ENCODE measurements around the gene TOP1. TPM values are rescaled to one million over a fixed set of nuclear protein-coding genes. Genes with fewer than 3 reads are reported as not detected.
A peak's percentile ranks its signal among the peaks of the same experiment; 100 is the strongest.
"Not testable (repeated sequence)": the region's sequence is repeated elsewhere in the genome, so short reads cannot be mapped to it uniquely, and the experiment has no call there.

TOP1 gene
- total RNA-seq, 1 experiment from 2014 or later, result 129 TPM

DNA sequence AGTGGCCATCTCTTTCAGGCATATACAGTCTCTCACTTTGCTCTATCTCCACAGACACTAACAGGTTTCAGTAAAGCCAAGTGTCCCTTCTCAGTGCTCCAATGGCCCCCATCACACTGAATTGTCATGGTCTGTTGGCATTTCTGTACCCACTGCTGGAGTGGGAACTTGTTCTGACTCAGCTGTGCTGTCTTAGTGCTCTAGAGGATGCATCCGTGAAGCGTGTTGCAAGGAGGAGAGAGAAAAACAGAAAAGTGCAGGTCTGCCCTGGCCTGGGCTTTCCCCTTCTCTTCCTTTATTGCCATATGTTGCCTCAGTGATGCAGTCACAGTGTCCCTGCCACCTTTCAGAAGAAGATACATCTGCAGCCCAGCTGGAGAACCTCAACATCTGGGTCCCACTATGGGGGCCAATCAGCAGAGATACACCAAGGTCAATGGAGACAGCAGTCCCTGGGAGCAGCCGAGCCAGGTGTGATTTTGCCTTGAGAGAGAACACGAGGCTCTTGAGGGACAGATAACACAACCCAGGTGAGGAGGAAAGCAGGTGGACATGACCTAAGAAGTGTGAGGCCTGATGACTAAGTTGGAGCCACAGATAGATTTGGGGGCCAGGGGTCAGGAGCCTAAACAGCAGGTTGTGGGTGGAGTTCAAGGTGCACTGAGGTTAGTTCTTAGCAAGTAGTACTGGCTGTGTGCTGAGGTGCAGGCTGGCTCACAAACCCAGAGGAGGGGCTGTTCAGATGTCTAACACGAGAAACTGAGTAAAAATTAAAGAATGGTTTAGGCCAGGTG is 103.2 kb downstream of the TOP1 start:
- Mint-ChIP-seq H3K27ac (ENCODE audit: unreplicated experiment) (peak overlapping the region; percentile 2), H3K9me3 (ENCODE audit: low read depth, unreplicated experiment) (no peaks in the 10 kb centered on the region), H3K27me3 (ENCODE audit: unreplicated experiment) (no peaks in the 10 kb centered on the region), H3K4me1 (ENCODE audit: low read depth, unreplicated experiment) (peaks cover 16% of the 10 kb centered on the region), H3K36me3 (ENCODE audit: insufficient read depth, unreplicated experiment) (peaks cover 42% of the 10 kb centered on the region), H3K4me3 (ENCODE audit: low read depth, unreplicated experiment) (no peak overlapping the region)
- no TSS peak for BruUV-seq (replicated peaks)
- CTCF ChIA-PET, result interaction anchor here (0.6 to 0.7 kb wide), 2 partner anchors 142 to 144 kb away, joined by 3 to 5 read pairs; no protein-coding TSS in a partner anchor
- intact Hi-C loops (cut with micrococcal nuclease; ENCODE audit: unreplicated experiment), result no loop called here
- TF ChIP-seq CTCF (IDR thresholded peaks at IDR 0.05; ENCODE audit: unreplicated experiment), result no peak
- DNase-seq, result no peak

- intact Hi-C loops (cut with micrococcal nuclease; ENCODE audit: unreplicated experiment); H3K9me3 Mint-ChIP-seq (ENCODE audit: low read depth, unreplicated experiment); H3K27me3 Mint-ChIP-seq (ENCODE audit: unreplicated experiment); BruUV-seq (replicated peaks); H3K4me3 Mint-ChIP-seq (ENCODE audit: low read depth, unreplicated experiment); H3K27ac Mint-ChIP-seq (ENCODE audit: unreplicated experiment); DNase-seq: not testable (repeated sequence)
- H3K36me3 Mint-ChIP-seq (ENCODE audit: insufficient read depth, unreplicated experiment), result peaks cover 41% of the 10 kb centered on the region
- peaks cover 16% of the 10 kb centered on the region for H3K4me1 Mint-ChIP-seq (ENCODE audit: low read depth, unreplicated experiment)
- CTCF ChIA-PET, result interaction anchor here (0.6 kb wide), 1 partner anchor 144 kb away, joined by 5 read pairs; no protein-coding TSS in a partner anchor
These were observed 103.8 kb downstream of the TOP1 start for GRCh38 chr20:41132388-41132775.

DNA sequence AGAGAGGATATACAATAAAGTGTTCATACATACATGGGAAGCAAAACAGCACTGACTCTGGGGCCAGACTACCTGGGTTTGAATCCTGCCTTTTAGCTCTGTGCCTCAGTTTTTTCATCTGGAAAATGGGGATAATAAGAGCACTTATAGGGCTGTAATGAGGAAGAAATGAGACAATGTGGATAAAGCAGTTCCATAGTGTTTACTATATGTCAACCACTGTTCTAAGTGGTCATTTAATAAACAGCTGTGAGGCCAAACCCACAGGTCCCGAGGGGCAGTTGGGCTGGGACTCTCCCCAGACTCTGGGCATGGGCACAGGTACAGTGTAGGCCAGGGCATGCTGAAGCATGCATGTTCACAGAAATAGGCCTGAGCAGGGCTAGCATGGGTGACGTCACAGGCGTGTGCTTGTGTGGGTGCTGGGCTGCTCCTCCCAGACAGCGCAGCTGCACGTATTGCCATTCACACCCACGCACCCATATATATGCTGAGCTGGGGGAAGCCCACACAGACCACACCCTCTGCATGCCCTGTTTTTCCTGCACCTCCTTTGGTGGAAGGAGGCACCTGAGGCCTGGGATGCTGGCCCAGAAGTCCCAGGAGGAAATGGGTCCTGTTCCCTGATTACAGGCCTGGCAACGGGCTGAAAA is 105.2 kb downstream of the TOP1 start:
- TF ChIP-seq CTCF (IDR thresholded peaks at IDR 0.05; ENCODE audit: unreplicated experiment), result no peak
- CTCF ChIA-PET, result interaction anchor here (0.5 to 2.4 kb wide), 5 partner anchors 10 to 509 kb away, joined by 4 to 8 read pairs (median 5); no protein-coding TSS in a partner anchor

GRCh38 chr20:41134362-41135186 is 106.0 kb downstream of the TOP1 start:
- TF ChIP-seq CTCF (IDR thresholded peaks at IDR 0.05; ENCODE audit: unreplicated experiment), result no peak
- Mint-ChIP-seq H3K9me3 (ENCODE audit: low read depth, unreplicated experiment) (no peaks in the 10 kb centered on the region), H3K27ac (ENCODE audit: unreplicated experiment) (no peak overlapping the region), H3K4me3 (ENCODE audit: low read depth, unreplicated experiment) (no peak overlapping the region), H3K27me3 (ENCODE audit: unreplicated experiment) (no peaks in the 10 kb centered on the region), H3K36me3 (ENCODE audit: insufficient read depth, unreplicated experiment) (peaks cover 50% of the 10 kb centered on the region), H3K4me1 (ENCODE audit: low read depth, unreplicated experiment) (peaks cover 28% of the 10 kb centered on the region)
- CTCF ChIA-PET, result interaction anchor here (0.5 to 2.9 kb wide), 17 partner anchors 9 to 276 kb away, joined by 3 to 56 read pairs (median 5); partner anchors contain the start of gene LPIN3
- intact Hi-C loops (cut with micrococcal nuclease; ENCODE audit: unreplicated experiment), result loop anchor here (1.0 to 2.0 kb wide), 4 partner anchors 39 to 206 kb away; partner anchors contain the start of gene LPIN3
- no peak for DNase-seq
- no TSS peak for BruUV-seq (replicated peaks)

More for the DNA sequence above, 105.2 kb downstream of the TOP1 start:
- BruUV-seq (replicated peaks), result no TSS peak
- Mint-ChIP-seq H3K4me3 (ENCODE audit: low read depth, unreplicated experiment) (no peak overlapping the region), H3K4me1 (ENCODE audit: low read depth, unreplicated experiment) (peaks cover 21% of the 10 kb centered on the region), H3K27me3 (ENCODE audit: unreplicated experiment) (no peaks in the 10 kb centered on the region), H3K27ac (ENCODE audit: unreplicated experiment) (no peak overlapping the region), H3K36me3 (ENCODE audit: insufficient read depth, unreplicated experiment) (peaks cover 50% of the 10 kb centered on the region), H3K9me3 (ENCODE audit: low read depth, unreplicated experiment) (no peaks in the 10 kb centered on the region)
- DNase-seq, result no peak
- intact Hi-C loops (cut with micrococcal nuclease; ENCODE audit: unreplicated experiment), result loop anchor here (2.0 kb wide), 2 partner anchors 99 to 207 kb away; partner anchors contain the start of gene LPIN3

Data from Calu3 (cell line).